Erythroblast (primary cell): ENCODE data around the gene RNF167.

Experiments used
- GATA1 ChIP-seq: IDR thresholded peaks from 2 replicates; pipeline ENCODE4 v1.6.1; 2011; ENCODE audit warnings: low read depth, mild to moderate bottlenecking, control low read depth, low read length, moderate library complexity
- POLR2A ChIP-seq: IDR thresholded peaks from 2 replicates; pipeline ENCODE4 v1.6.1; 2011; ENCODE audit warnings: mild to moderate bottlenecking, low read length

- no peak for TF ChIP-seq POLR2A
- no peak for TF ChIP-seq GATA1
Measured at GRCh38 chr17:4898927-4899326, 41.1 kb upstream of the RNF167 start.
